Measurements from ENCODE around the gene TMPRSS13. TPM values are rescaled to one million over a fixed set of nuclear protein-coding genes. Genes with fewer than 3 reads are reported as not detected.

Gene TMPRSS13
- total RNA-seq, 1 experiment from 2014 or later: 0.50 TPM

DNA sequence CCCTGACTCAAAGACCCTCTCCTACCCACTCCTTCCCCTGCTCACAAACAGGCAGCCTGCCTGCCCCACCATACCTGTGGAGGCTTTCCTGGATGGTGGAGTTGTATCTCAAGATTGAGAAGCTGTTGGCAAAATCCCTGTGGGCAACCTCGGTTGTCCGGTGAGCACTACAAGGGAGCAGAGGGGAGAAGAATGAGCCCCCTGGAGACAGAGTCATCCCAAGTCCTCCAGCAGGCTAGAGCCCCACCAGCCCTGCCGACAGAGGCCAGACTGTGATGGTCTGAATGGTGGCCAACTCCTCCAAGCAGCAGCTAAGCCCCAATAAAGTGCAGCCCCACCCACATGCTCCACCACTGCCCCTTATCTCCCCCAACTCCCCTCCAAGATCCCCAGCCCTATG is 17.5 kb downstream of the TMPRSS13 start:
- no peak overlapping the region for H3K27ac ChIP-seq (ENCODE audit: insufficient read length, low read depth, low read length)
- WGBS (ENCODE audit: extremely low coverage, insufficient read length, low lambda C conversion rate): no CpG with 5 or more reads among the region's 3 CpGs
- H2AFZ ChIP-seq (ENCODE audit: low read length): no peak overlapping the region
- H4K8ac ChIP-seq (replicated peaks; ENCODE audit: insufficient read length, low read depth, low read length): no peak overlapping the region
- H3K23me2 ChIP-seq (ENCODE audit: insufficient read length, low read depth, low read length, poor library complexity, severe bottlenecking): no peaks in the 10 kb centered on the region
- H2BK120ac ChIP-seq (ENCODE audit: low read depth, low read length, poor library complexity, severe bottlenecking): no peak overlapping the region
- no peaks in the 10 kb centered on the region for H3K27me3 ChIP-seq (ENCODE audit: insufficient read depth, low read length)
- no peaks in the 10 kb centered on the region for H3K4me1 ChIP-seq (ENCODE audit: insufficient read depth, low read length)
- no peak overlapping the region for H3K56ac ChIP-seq (ENCODE audit: insufficient read length, low read depth, low read length)
- TF ChIP-seq, protein P1, sequence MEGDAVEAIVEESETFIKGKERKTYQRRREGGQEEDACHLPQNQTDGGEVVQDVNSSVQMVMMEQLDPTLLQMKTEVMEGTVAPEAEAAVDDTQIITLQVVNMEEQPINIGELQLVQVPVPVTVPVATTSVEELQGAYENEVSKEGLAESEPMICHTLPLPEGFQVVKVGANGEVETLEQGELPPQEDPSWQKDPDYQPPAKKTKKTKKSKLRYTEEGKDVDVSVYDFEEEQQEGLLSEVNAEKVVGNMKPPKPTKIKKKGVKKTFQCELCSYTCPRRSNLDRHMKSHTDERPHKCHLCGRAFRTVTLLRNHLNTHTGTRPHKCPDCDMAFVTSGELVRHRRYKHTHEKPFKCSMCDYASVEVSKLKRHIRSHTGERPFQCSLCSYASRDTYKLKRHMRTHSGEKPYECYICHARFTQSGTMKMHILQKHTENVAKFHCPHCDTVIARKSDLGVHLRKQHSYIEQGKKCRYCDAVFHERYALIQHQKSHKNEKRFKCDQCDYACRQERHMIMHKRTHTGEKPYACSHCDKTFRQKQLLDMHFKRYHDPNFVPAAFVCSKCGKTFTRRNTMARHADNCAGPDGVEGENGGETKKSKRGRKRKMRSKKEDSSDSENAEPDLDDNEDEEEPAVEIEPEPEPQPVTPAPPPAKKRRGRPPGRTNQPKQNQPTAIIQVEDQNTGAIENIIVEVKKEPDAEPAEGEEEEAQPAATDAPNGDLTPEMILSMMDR (conservative IDR thresholded peaks at IDR 0.05): no peak
- H3K4me2 ChIP-seq (ENCODE audit: insufficient read depth, insufficient read length, low read length): no peak overlapping the region
- H4K5ac ChIP-seq (ENCODE audit: insufficient read length, low read depth, low read length): no peak overlapping the region
- no peak overlapping the region for H2BK5ac ChIP-seq (ENCODE audit: insufficient read length, low read length)
- peak; percentile 10 for DNase-seq
- no peak overlapping the region for H3T11ph ChIP-seq (ENCODE audit: low read length)
- Mint-ChIP-seq H3K27ac (no peak overlapping the region), H3K27me3 (ENCODE audit: low read depth) (peaks cover 15% of the 10 kb centered on the region), H3K4me1 (peaks cover 9 to 23% of the 10 kb centered on the region in 2 experiments), H3K36me3 (ENCODE audit: insufficient read depth in 1 of 3, low read depth in 3 of 3) (no peaks in the 10 kb centered on the region; a peak in 1 of 7 replicates), H3K9me3 (no peaks in the 10 kb centered on the region), H3K4me3 (no peak overlapping the region)
- H4K20me1 ChIP-seq (ENCODE audit: control insufficient read depth, insufficient read depth, insufficient read length): no peaks in the 10 kb centered on the region
- H4K91ac ChIP-seq (ENCODE audit: insufficient read length, low read depth, low read length): no peak overlapping the region
- H3K23ac ChIP-seq (ENCODE audit: insufficient read length, low read depth, low read length): no peak overlapping the region
- H3K14ac ChIP-seq (ENCODE audit: insufficient read depth, low read length): no peak overlapping the region
- H3K79me2 ChIP-seq (ENCODE audit: insufficient read depth, low read length): no peaks in the 10 kb centered on the region
- no peak overlapping the region for H3K4ac ChIP-seq (ENCODE audit: low read depth, low read length)
- H3K9ac ChIP-seq (ENCODE audit: extremely low read depth, insufficient read length, low read length): no peak overlapping the region
- no peaks in the 10 kb centered on the region for H3K9me3 ChIP-seq (ENCODE audit: control insufficient read depth, low read depth, low read length)
- H2BK20ac ChIP-seq (ENCODE audit: low read depth, low read length, poor library complexity, severe bottlenecking): no peak overlapping the region
- no peaks in the 10 kb centered on the region for H3K79me1 ChIP-seq (ENCODE audit: insufficient read depth, low read depth, low read length, poor library complexity, severe bottlenecking)
- H2BK12ac ChIP-seq (ENCODE audit: insufficient read length, low read depth, low read length): no peak overlapping the region
- H3K18ac ChIP-seq (ENCODE audit: insufficient read length, low read depth, low read length): no peak overlapping the region
- no peak overlapping the region for H2BK15ac ChIP-seq (ENCODE audit: low read depth, low read length)
- no peak overlapping the region for H2AK5ac ChIP-seq (ENCODE audit: insufficient read length, low read length)
